Measurements from ENCODE around the gene MAP4.

DNA sequence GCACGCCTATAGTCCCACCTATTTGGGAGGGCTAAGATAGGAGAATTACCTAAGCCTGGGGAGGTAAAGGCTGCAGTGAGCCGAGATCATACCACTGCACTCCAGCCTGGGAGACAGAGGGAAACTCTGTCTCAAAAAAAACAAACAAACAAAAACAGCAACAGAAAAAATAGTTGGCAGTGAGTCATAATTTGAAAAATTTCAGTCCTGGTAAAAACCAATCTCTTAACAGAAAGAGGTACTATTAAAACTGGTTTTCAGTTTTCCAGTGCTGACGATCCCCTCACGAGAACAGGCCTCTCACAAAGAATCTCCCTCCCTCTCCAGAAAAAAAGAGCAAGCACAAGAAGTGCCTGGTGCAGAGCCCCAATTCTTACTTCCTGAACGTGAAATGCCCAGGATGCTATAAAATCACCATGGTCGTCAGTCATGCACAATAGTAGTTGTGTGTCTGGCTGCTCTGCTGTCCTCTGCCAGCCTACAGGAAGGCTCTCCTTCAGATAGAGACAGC, 22.8 kb upstream of the MAP4 start:
- TF ChIP-seq, protein P1, sequence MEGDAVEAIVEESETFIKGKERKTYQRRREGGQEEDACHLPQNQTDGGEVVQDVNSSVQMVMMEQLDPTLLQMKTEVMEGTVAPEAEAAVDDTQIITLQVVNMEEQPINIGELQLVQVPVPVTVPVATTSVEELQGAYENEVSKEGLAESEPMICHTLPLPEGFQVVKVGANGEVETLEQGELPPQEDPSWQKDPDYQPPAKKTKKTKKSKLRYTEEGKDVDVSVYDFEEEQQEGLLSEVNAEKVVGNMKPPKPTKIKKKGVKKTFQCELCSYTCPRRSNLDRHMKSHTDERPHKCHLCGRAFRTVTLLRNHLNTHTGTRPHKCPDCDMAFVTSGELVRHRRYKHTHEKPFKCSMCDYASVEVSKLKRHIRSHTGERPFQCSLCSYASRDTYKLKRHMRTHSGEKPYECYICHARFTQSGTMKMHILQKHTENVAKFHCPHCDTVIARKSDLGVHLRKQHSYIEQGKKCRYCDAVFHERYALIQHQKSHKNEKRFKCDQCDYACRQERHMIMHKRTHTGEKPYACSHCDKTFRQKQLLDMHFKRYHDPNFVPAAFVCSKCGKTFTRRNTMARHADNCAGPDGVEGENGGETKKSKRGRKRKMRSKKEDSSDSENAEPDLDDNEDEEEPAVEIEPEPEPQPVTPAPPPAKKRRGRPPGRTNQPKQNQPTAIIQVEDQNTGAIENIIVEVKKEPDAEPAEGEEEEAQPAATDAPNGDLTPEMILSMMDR (IDR thresholded peaks at IDR 0.05; ENCODE audit: poor library complexity, severe bottlenecking) = no peak
- TF ChIP-seq EP300 (conservative IDR thresholded peaks at IDR 0.05; ENCODE audit: poor library complexity, severe bottlenecking) = no peak
- no peak for TF ChIP-seq MXI1 (conservative IDR thresholded peaks at IDR 0.05; ENCODE audit: poor library complexity, severe bottlenecking)
- TF ChIP-seq, protein P2, sequence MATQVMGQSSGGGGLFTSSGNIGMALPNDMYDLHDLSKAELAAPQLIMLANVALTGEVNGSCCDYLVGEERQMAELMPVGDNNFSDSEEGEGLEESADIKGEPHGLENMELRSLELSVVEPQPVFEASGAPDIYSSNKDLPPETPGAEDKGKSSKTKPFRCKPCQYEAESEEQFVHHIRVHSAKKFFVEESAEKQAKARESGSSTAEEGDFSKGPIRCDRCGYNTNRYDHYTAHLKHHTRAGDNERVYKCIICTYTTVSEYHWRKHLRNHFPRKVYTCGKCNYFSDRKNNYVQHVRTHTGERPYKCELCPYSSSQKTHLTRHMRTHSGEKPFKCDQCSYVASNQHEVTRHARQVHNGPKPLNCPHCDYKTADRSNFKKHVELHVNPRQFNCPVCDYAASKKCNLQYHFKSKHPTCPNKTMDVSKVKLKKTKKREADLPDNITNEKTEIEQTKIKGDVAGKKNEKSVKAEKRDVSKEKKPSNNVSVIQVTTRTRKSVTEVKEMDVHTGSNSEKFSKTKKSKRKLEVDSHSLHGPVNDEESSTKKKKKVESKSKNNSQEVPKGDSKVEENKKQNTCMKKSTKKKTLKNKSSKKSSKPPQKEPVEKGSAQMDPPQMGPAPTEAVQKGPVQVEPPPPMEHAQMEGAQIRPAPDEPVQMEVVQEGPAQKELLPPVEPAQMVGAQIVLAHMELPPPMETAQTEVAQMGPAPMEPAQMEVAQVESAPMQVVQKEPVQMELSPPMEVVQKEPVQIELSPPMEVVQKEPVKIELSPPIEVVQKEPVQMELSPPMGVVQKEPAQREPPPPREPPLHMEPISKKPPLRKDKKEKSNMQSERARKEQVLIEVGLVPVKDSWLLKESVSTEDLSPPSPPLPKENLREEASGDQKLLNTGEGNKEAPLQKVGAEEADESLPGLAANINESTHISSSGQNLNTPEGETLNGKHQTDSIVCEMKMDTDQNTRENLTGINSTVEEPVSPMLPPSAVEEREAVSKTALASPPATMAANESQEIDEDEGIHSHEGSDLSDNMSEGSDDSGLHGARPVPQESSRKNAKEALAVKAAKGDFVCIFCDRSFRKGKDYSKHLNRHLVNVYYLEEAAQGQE (IDR thresholded peaks at IDR 0.05; ENCODE audit: borderline replicate concordance) = no peak
- TF ChIP-seq EZH2 (IDR thresholded peaks at IDR 0.05; ENCODE audit: borderline replicate concordance, insufficient read depth, low read length, poor library complexity, severe bottlenecking) = no peak
